ENCODE measurements around the gene DECR2. TPM values are rescaled to one million over a fixed set of nuclear protein-coding genes. Genes with fewer than 3 reads are reported as not detected.
"Not testable (repeated sequence)": the region's sequence is repeated elsewhere in the genome, so short reads cannot be mapped to it uniquely, and the experiment has no call there.

Gene DECR2
- total RNA-seq, 1 donor from 2014 or later = 7.7 TPM

- FAIRE-seq = no peak
- DNase-seq (ENCODE audit: low spot score in 2 of 2) = peak; percentile 66 to 71
Measured at GRCh38 chr16:397135-397661, 4.5 kb upstream of the DECR2 start, which contains the start of gene NME4. Gene NME4 (plus strand): TSS chr16:397199. CDS start chr16:397223, 24 bp downstream.

- FAIRE-seq (no peak), DNase-seq (ENCODE audit: low spot score in 2 of 2) (peak; percentile 72 to 79)
Measured at GRCh38 chr16:397736-398332, 3.9 kb upstream of the DECR2 start.

- FAIRE-seq = no peak
- DNase-seq (ENCODE audit: low spot score in 2 of 2) = no peak
Measured at GRCh38 chr16:398561-399339, 2.9 kb upstream of the DECR2 start.

- FAIRE-seq (no peak), DNase-seq (ENCODE audit: low spot score in 2 of 2) (no peak)
Measured at GRCh38 chr16:399340-400019, 2.2 kb upstream of the DECR2 start.

GRCh38 chr16:400061-400591 is 1.6 kb upstream of the DECR2 start:
- no peak for FAIRE-seq

GRCh38 chr16:404971-405486 is 3.3 kb downstream of the DECR2 start:
- FAIRE-seq (no peak), DNase-seq (ENCODE audit: low spot score in 2 of 2) (no peak)

More at GRCh38 chr16:400061-400591, 1.6 kb upstream of the DECR2 start:
- DNase-seq (ENCODE audit: low spot score in 2 of 2) = no peak

GRCh38 chr16:405548-406506 is 4.1 kb downstream of the DECR2 start:
- DNase-seq (ENCODE audit: low spot score in 2 of 2) = no peak
- no peak for FAIRE-seq

- no peak for DNase-seq (ENCODE audit: low spot score in 2 of 2)
- FAIRE-seq = no peak
Measured at GRCh38 chr16:407253-407652, 5.6 kb downstream of the DECR2 start.

- DNase-seq (ENCODE audit: low spot score in 2 of 2) (peak in 1 of 2 donors; percentile 5), FAIRE-seq (no peak)
Measured at GRCh38 chr16:410516-411178, 9.0 kb downstream of the DECR2 start.

GRCh38 chr16:411576-412265 is 10.0 kb downstream of the DECR2 start:
- no peak for FAIRE-seq
- peak in 1 of 2 donors; percentile 12 for DNase-seq (ENCODE audit: low spot score in 2 of 2)

- no peak for DNase-seq (ENCODE audit: low spot score in 2 of 2)
- FAIRE-seq = no peak
Measured at GRCh38 chr16:414395-415169, 12.9 kb downstream of the DECR2 start.

- FAIRE-seq; DNase-seq (ENCODE audit: low spot score in 2 of 2): not testable (repeated sequence)
Measured at GRCh38 chr16:415170-415498, 13.4 kb downstream of the DECR2 start.

- not testable (repeated sequence) for FAIRE-seq; DNase-seq (ENCODE audit: low spot score in 2 of 2)
Measured at GRCh38 chr16:422179-422578, 20.5 kb downstream of the DECR2 start.

- DNase-seq (ENCODE audit: low spot score in 2 of 2) = peak in 1 of 2 donors; percentile 63
- FAIRE-seq = no peak
Measured at GRCh38 chr16:424033-424622, 22.4 kb downstream of the DECR2 start.

GRCh38 chr16:424623-425081 is 23.0 kb downstream of the DECR2 start:
- no peak for DNase-seq (ENCODE audit: low spot score in 2 of 2)
- no peak for FAIRE-seq

- no peak for FAIRE-seq
- DNase-seq (ENCODE audit: low spot score in 2 of 2) = peak; percentile 90 to 95
Measured at GRCh38 chr16:425082-425718, 23.5 kb downstream of the DECR2 start, which contains the start of gene RAB11FIP3. Gene RAB11FIP3 (plus strand): TSS chr16:425649. CDS start chr16:426007, 358 bp downstream.

GRCh38 chr16:425740-426114 is 24.0 kb downstream of the DECR2 start:
- DNase-seq (ENCODE audit: low spot score in 2 of 2) (no peak), FAIRE-seq (no peak)

Measured in frontal cortex (tissue), 4 donors.